ENCODE measurements around the gene INAFM2. TPM values are rescaled to one million over a fixed set of nuclear protein-coding genes. Genes with fewer than 3 reads are reported as not detected.

The INAFM2 gene
- total RNA-seq, 2 donors from 2014 or later, result 45.5 to 48.9 TPM

DNA sequence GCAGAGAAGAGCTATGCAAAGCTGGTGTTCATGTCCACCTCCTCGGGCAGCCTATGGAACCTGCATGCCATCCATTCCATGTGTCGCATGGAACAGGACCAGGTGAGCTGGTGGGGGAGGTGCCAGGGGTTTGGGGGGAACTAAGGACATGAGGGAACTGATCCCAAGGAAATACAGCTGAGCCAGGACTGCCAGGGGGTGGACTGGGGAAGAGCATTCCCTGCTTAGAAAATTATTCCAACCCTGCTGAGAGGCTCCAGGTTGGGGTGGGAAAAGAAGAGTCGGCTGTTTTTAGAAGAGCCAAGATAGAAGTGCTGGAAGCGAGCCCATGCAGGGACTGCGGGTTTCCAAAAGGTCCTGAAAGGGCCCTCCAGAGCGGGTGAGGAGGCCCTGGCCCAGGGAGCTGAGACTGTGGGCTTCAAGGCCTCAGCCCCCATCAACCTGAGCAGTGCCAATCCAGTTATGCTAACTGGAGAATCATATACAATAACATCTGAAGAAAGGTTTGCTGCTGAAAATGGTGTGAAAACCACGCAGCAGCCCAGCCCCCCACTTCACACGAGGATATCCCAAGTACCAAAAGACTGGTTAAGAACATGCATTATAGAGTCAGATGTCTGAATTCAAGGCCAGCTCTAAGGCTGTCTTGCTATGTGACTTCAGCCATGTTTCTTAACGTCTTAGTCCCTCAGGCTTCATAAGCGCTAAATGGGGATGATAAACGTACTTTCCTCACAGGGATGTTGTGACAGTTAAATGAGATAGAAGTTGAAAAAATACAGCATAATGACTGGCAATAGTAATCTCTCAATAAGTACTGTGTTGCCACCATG, 42.3 kb downstream of the INAFM2 start:
- Histone ChIP-seq H3K4me1 (peaks cover 0 to 32% of the 10 kb centered on the region in 2 donors), H3K9me3 (no peaks in the 10 kb centered on the region), H3K27ac (peak overlapping the region; percentile 77 to 83), H3K4me3 (no peak overlapping the region), H3K36me3 (no peaks in the 10 kb centered on the region), H3K27me3 (no peaks in the 10 kb centered on the region)
- DNase-seq (ENCODE audit: low spot score), result no peak
- TF ChIP-seq, protein P1, sequence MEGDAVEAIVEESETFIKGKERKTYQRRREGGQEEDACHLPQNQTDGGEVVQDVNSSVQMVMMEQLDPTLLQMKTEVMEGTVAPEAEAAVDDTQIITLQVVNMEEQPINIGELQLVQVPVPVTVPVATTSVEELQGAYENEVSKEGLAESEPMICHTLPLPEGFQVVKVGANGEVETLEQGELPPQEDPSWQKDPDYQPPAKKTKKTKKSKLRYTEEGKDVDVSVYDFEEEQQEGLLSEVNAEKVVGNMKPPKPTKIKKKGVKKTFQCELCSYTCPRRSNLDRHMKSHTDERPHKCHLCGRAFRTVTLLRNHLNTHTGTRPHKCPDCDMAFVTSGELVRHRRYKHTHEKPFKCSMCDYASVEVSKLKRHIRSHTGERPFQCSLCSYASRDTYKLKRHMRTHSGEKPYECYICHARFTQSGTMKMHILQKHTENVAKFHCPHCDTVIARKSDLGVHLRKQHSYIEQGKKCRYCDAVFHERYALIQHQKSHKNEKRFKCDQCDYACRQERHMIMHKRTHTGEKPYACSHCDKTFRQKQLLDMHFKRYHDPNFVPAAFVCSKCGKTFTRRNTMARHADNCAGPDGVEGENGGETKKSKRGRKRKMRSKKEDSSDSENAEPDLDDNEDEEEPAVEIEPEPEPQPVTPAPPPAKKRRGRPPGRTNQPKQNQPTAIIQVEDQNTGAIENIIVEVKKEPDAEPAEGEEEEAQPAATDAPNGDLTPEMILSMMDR (IDR thresholded peaks at IDR 0.05), result no peak

DNA sequence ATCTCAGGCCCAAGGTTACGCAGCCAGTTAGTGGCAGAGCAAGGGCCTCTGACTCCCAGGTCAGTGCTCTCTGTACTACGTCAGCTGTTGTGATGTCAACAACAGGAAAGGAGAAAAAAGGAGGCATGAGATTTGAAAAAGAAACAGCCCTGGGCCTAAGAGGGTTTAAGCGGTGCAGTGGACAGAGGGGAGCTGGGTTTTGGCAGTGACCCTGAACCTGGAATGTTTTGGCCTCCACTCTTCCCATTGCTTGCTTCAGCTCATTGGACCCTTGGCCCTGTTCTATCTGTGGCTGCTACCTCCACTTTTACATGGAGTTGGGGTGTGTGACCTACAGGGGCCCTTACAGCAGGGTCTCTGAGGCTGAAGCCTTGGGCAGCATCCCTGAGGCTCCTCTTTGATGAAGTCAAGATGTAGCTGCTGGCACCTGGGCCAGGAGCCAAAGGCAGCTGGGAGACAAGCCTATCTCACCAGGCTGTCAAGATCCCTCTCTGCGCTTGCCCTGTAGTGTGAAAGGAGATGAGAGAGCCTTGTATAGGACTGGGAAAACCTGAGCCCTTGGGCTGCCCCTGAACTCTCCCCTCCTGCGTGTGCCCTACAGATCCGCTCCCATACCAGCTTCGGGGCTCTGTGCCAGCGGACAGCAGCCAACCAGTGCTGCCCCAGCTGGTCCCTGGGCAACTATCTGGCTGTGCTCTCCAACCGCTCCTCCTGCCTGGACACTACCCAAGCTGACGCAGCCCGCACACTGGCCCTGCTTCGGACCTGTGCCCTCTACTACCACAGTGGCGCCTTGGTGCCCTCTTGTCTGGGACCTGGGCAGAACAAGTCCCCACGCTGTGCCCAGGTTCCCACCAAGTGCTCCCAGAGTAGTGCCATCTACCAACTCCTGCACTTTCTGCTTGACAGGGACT, 43.2 kb downstream of the INAFM2 start:
- H3K27ac ChIP-seq, result peak overlapping the region; percentile 77 to 83
- H3K27me3 ChIP-seq, result no peaks in the 10 kb centered on the region
- peaks cover 0 to 32% of the 10 kb centered on the region in 2 donors for H3K4me1 ChIP-seq
- H3K4me3 ChIP-seq, result no peak overlapping the region
- no peaks in the 10 kb centered on the region for H3K9me3 ChIP-seq
- DNase-seq (ENCODE audit: low spot score), result no peak
- H3K36me3 ChIP-seq, result no peaks in the 10 kb centered on the region
- TF ChIP-seq, protein P1 (IDR thresholded peaks at IDR 0.05), result no peak

DNA sequence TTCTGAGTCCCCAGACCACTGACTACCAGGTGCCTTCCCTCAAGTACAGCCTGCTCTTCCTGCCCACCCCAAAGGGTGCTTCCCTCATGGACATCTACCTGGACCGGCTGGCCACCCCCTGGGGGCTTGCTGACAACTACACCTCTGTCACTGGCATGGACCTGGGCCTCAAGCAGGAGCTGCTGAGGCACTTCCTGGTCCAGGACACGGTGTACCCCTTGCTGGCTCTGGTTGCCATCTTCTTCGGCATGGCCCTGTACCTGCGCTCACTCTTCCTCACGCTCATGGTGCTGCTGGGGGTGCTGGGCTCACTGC, 43.8 kb downstream of the INAFM2 start:
- H3K36me3 ChIP-seq, result no peaks in the 10 kb centered on the region
- no peaks in the 10 kb centered on the region for H3K27me3 ChIP-seq
- DNase-seq (ENCODE audit: low spot score), result no peak
- H3K4me3 ChIP-seq, result peak overlapping the region in 1 of 2 donors; percentile 41
- no peaks in the 10 kb centered on the region for H3K9me3 ChIP-seq
- peak overlapping the region; percentile 77 to 83 for H3K27ac ChIP-seq
- TF ChIP-seq, protein P1 (IDR thresholded peaks at IDR 0.05), result no peak
- H3K4me1 ChIP-seq, result peaks cover 0 to 32% of the 10 kb centered on the region in 2 donors

DNA sequence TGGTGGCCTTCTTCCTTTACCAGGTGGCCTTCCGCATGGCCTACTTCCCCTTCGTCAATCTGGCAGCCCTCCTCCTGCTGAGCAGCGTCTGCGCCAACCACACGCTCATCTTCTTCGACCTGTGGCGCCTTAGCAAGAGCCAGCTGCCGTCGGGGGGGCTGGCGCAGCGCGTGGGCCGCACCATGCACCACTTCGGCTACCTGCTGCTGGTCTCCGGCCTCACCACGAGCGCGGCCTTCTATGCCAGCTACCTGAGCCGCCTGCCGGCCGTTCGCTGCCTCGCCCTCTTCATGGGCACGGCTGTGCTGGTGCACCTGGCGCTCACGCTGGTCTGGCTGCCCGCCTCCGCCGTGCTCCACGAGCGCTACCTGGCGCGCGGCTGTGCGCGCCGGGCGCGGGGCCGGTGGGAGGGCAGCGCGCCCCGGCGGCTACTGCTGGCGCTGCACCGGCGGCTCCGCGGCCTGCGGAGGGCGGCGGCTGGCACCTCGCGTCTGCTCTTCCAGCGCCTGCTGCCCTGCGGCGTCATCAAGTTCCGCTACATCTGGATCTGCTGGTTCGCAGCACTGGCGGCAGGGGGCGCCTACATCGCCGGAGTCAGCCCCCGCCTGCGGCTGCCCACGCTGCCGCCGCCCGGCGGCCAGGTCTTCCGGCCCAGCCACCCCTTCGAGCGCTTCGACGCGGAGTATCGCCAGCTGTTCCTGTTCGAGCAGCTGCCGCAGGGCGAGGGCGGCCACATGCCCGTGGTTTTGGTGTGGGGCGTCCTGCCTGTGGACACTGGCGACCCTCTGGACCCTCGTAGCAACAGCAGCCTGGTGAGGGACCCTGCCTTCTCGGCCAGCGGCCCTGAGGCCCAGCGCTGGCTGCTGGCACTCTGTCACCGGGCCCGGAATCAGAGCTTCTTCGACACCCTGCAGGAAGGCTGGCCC, 44.5 kb downstream of the INAFM2 start:
- H3K4me1 ChIP-seq, result peaks cover 0 to 32% of the 10 kb centered on the region in 2 donors
- TF ChIP-seq, protein P1 (IDR thresholded peaks at IDR 0.05), result peak; percentile 86 to 97
- H3K4me3 ChIP-seq, result peak overlapping the region; percentile 19 to 41
- peak; percentile 84 for DNase-seq (ENCODE audit: low spot score)
- H3K36me3 ChIP-seq, result no peaks in the 10 kb centered on the region
- H3K27me3 ChIP-seq, result no peaks in the 10 kb centered on the region
- peak overlapping the region; percentile 77 to 83 for H3K27ac ChIP-seq
- H3K9me3 ChIP-seq, result no peaks in the 10 kb centered on the region

Data from right atrium auricular region (tissue), 2 donors.